ENCODE data around the gene CIDEB. TPM values are rescaled to one million over a fixed set of nuclear protein-coding genes. Genes with fewer than 3 reads are reported as not detected.

Gene CIDEB
- polyA plus RNA-seq, 1 donor from 2014 or later, result not detected

DNA sequence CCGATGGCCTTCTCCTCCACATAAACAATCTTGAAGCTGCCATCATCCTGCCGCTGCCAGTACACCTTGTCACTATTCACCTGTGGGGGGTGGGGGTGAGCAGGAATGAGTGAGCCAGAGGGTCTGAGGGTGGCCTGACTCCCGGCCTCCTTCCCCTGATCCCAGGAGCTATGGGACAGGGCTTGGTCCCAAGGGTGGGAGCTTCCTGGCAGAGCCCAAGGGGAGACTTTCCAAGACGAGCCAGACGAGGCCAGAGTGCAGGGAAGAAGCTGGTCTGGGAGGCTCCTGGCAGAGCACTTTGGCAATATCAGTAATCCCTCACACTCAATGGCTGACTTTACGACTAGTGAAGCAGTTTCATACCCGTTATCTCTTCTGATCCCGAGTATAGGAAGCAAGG, 52.3 kb downstream of the CIDEB start:
- no peaks in the 10 kb centered on the region for H3K9me3 ChIP-seq (ENCODE audit: low read length)
- H3K79me2 ChIP-seq (replicated peaks; ENCODE audit: insufficient read depth, low read length), result no peaks in the 10 kb centered on the region

More for the DNA sequence above, 52.3 kb downstream of the CIDEB start:
- H3K4me2 ChIP-seq (ENCODE audit: low read length), result no peak overlapping the region
- no peak for TF ChIP-seq EZH2 (IDR thresholded peaks at IDR 0.05; ENCODE audit: borderline replicate concordance, insufficient read depth, low read length, poor library complexity, severe bottlenecking)
- TF ChIP-seq, protein P1, sequence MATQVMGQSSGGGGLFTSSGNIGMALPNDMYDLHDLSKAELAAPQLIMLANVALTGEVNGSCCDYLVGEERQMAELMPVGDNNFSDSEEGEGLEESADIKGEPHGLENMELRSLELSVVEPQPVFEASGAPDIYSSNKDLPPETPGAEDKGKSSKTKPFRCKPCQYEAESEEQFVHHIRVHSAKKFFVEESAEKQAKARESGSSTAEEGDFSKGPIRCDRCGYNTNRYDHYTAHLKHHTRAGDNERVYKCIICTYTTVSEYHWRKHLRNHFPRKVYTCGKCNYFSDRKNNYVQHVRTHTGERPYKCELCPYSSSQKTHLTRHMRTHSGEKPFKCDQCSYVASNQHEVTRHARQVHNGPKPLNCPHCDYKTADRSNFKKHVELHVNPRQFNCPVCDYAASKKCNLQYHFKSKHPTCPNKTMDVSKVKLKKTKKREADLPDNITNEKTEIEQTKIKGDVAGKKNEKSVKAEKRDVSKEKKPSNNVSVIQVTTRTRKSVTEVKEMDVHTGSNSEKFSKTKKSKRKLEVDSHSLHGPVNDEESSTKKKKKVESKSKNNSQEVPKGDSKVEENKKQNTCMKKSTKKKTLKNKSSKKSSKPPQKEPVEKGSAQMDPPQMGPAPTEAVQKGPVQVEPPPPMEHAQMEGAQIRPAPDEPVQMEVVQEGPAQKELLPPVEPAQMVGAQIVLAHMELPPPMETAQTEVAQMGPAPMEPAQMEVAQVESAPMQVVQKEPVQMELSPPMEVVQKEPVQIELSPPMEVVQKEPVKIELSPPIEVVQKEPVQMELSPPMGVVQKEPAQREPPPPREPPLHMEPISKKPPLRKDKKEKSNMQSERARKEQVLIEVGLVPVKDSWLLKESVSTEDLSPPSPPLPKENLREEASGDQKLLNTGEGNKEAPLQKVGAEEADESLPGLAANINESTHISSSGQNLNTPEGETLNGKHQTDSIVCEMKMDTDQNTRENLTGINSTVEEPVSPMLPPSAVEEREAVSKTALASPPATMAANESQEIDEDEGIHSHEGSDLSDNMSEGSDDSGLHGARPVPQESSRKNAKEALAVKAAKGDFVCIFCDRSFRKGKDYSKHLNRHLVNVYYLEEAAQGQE (IDR thresholded peaks at IDR 0.05; ENCODE audit: borderline replicate concordance), result no peak
- TF ChIP-seq POLR2AphosphoS5 (IDR thresholded peaks at IDR 0.05), result no peak
- no peak for TF ChIP-seq MXI1 (conservative IDR thresholded peaks at IDR 0.05; ENCODE audit: poor library complexity, severe bottlenecking)
- TF ChIP-seq EP300 (conservative IDR thresholded peaks at IDR 0.05; ENCODE audit: poor library complexity, severe bottlenecking), result no peak
- no peak overlapping the region for H2AFZ ChIP-seq (ENCODE audit: low read depth, low read length)
- H3K27ac ChIP-seq (ENCODE audit: low read length), result no peak overlapping the region
- H4K20me1 ChIP-seq (ENCODE audit: insufficient read depth), result no peaks in the 10 kb centered on the region
- H3K9me2 ChIP-seq (ENCODE audit: insufficient read depth, low read length), result no peaks in the 10 kb centered on the region
- H3K27me3 ChIP-seq (ENCODE audit: insufficient read depth, low read depth, low read length), result no peaks in the 10 kb centered on the region
- H3K9ac ChIP-seq (ENCODE audit: low read length), result no peak overlapping the region
- no peaks in the 10 kb centered on the region for H3K36me3 ChIP-seq (ENCODE audit: insufficient read depth, low read length)
- no peaks in the 10 kb centered on the region for H3F3A ChIP-seq (ENCODE audit: insufficient read depth, low read length, poor library complexity, severe bottlenecking)
- H3K4me3 ChIP-seq (ENCODE audit: low read length), result no peak overlapping the region

Small RNA genes lying within 50 kb of the gene (small RNA-seq; reads per million reads assigned to genes)
- 0 reads per million in 3 experiments for gene RF00026

Other genes starting within 250 kb of the CIDEB start
- gene CPNE6, start 236.4 kb downstream of the CIDEB start, polyA plus RNA-seq, result 2.3 and 4.1 TPM in 2 replicates
- gene PCK2, start 213.7 kb downstream of the CIDEB start, polyA plus RNA-seq, result 0.20 and 1.2 TPM in 2 replicates
- 74.5 and 106 TPM in 2 replicates for gene DCAF11, start 193.2 kb downstream of the CIDEB start, polyA plus RNA-seq
- gene NRL, start 193.0 kb downstream of the CIDEB start, polyA plus RNA-seq, result 9.5 TPM in 2 replicates
- 0.62 and 0.88 TPM in 2 replicates for gene FITM1, start 177.3 kb downstream of the CIDEB start, polyA plus RNA-seq
- gene PSME1, start 171.8 kb downstream of the CIDEB start, polyA plus RNA-seq, result 39.5 and 55.8 TPM in 2 replicates
- 45.1 and 54.6 TPM in 2 replicates for gene EMC9, start 166.4 kb downstream of the CIDEB start, polyA plus RNA-seq
- 69.1 and 73.3 TPM in 2 replicates for gene PSME2, start 161.4 kb downstream of the CIDEB start, polyA plus RNA-seq
- 69.6 and 98.7 TPM in 2 replicates for gene RNF31, start 160.5 kb downstream of the CIDEB start, polyA plus RNA-seq
- 5.9 and 19.6 TPM in 2 replicates for gene IRF9, start 146.7 kb downstream of the CIDEB start, polyA plus RNA-seq
- 18.5 and 22.8 TPM in 2 replicates for gene REC8, start 135.9 kb downstream of the CIDEB start, polyA plus RNA-seq
- gene IPO4, start 119.2 kb downstream of the CIDEB start, polyA plus RNA-seq, result 9.2 and 13.4 TPM in 2 replicates
- gene TM9SF1, start 112.5 kb downstream of the CIDEB start, polyA plus RNA-seq, result 25.1 and 34.2 TPM in 2 replicates
- gene TSSK4, start 102.3 kb downstream of the CIDEB start, polyA plus RNA-seq, result 0.17 TPM in 1 of 2 replicates, not detected in the other
- gene CHMP4A, start 94.5 kb downstream of the CIDEB start, polyA plus RNA-seq, result 55.3 and 67.6 TPM in 2 replicates
- gene MDP1, start 91.9 kb downstream of the CIDEB start, polyA plus RNA-seq, result 94.2 and 116 TPM in 2 replicates
- 406 and 431 TPM in 2 replicates for gene NEDD8, start 75.6 kb downstream of the CIDEB start, polyA plus RNA-seq
- 132 and 403 TPM in 2 replicates for gene GMPR2, start 75.0 kb downstream of the CIDEB start, polyA plus RNA-seq
- gene TINF2, start 65.4 kb downstream of the CIDEB start, polyA plus RNA-seq, result 103 and 120 TPM in 2 replicates
- gene TGM1, start 44.8 kb downstream of the CIDEB start, polyA plus RNA-seq, result 3.6 and 7.5 TPM in 2 replicates
- gene RABGGTA, start 36.4 kb downstream of the CIDEB start, polyA plus RNA-seq, result 28.8 and 33.2 TPM in 2 replicates
- gene DHRS1, start 8.2 kb downstream of the CIDEB start, polyA plus RNA-seq, result 5.5 and 6.9 TPM in 2 replicates
- gene NOP9, start 8.1 kb downstream of the CIDEB start, polyA plus RNA-seq, result 13.0 and 19.5 TPM in 2 replicates
- 3.4 and 5.0 TPM in 2 replicates for gene LTB4R2, start 2.2 kb upstream of the CIDEB start, polyA plus RNA-seq
- gene LTB4R, start 3.5 kb upstream of the CIDEB start, polyA plus RNA-seq, result 4.3 and 5.2 TPM in 2 replicates
- gene ADCY4, start 27.1 kb upstream of the CIDEB start, polyA plus RNA-seq, result not detected in 2 replicates
- gene RIPK3, start 32.0 kb upstream of the CIDEB start, polyA plus RNA-seq, result not detected in 2 replicates
- gene NFATC4, start 60.2 kb upstream of the CIDEB start, polyA plus RNA-seq, result 0.22 and 0.48 TPM in 2 replicates
- 5.7 and 9.1 TPM in 2 replicates for gene NYNRIN, start 91.0 kb upstream of the CIDEB start, polyA plus RNA-seq
- not detected in 2 replicates for gene CBLN3, start 121.7 kb upstream of the CIDEB start, polyA plus RNA-seq
- gene KHNYN, start 122.0 kb upstream of the CIDEB start, polyA plus RNA-seq, result 0.53 and 0.92 TPM in 2 replicates
- gene SDR39U1, start 134.8 kb upstream of the CIDEB start, polyA plus RNA-seq, result 142 and 173 TPM in 2 replicates
- not detected in 2 replicates for gene CMA1, start 200.3 kb upstream of the CIDEB start, polyA plus RNA-seq

Measured in neural cell (in vitro differentiated cells).